Astrocyte (in vitro differentiated cells and primary cell): ENCODE measurements around the gene CPLX4. TPM values are rescaled to one million over a fixed set of nuclear protein-coding genes. Genes with fewer than 3 reads are reported as not detected.

Source experiments
- DNase-seq: peaks from one replicate; pipeline ENCODE4 v3.0.0-alpha.2; 2010; ENCODE audit warnings: low read depth
- FAIRE-seq: peaks from 2 replicates; lab custom pipeline; 2011; peaks lifted over from hg19 to GRCh38; lab: Jason Lieb, UNC
- H2AFZ ChIP-seq: 2 replicates; pipeline ENCODE4 v1.6.0; 2012; ENCODE audit warnings: low read depth, low read length, inconsistent platforms
- H3K27ac ChIP-seq: 2 replicates; pipeline ENCODE4 v1.5.1; 2011; ENCODE audit warnings: low read depth, low read length, inconsistent platforms
- H3K27me3 ChIP-seq: 2 replicates; pipeline ENCODE4 v1.6.0; 2011; ENCODE audit warnings: low read length, inconsistent platforms; ENCODE audit not compliant: insufficient read depth
- H3K36me3 ChIP-seq: 2 replicates; pipeline ENCODE4 v1.5.1; 2011; ENCODE audit warnings: low read length, inconsistent platforms; ENCODE audit not compliant: insufficient read depth
- H3K4me1 ChIP-seq: 2 replicates; pipeline ENCODE4 v1.5.1; 2011; ENCODE audit warnings: low read length, inconsistent platforms; ENCODE audit not compliant: insufficient read depth
- H3K4me2 ChIP-seq: 2 replicates; pipeline ENCODE4 v1.6.0; 2012; ENCODE audit warnings: low read length, inconsistent platforms
- H3K4me3 ChIP-seq: 2 replicates; pipeline ENCODE4 v1.5.1; 2011; ENCODE audit warnings: low read depth, mild to moderate bottlenecking, low read length, inconsistent platforms; ENCODE audit not compliant: insufficient read depth
- H3K79me2 ChIP-seq: 2 replicates; pipeline ENCODE4 v1.6.0; 2012; ENCODE audit warnings: mild to moderate bottlenecking, low read length, inconsistent platforms; ENCODE audit not compliant: insufficient read depth
- H3K9ac ChIP-seq: 2 replicates; pipeline ENCODE4 v1.6.0; 2012; ENCODE audit warnings: mild to moderate bottlenecking, low read length, inconsistent platforms
- H3K9me3 ChIP-seq: 2 replicates; pipeline ENCODE4 v1.5.1; 2012; ENCODE audit warnings: low read depth, mild to moderate bottlenecking, low read length, inconsistent platforms; ENCODE audit not compliant: insufficient read depth
- H4K20me1 ChIP-seq: 2 replicates; pipeline ENCODE4 v1.6.0; 2012; ENCODE audit warnings: low read length, inconsistent platforms; ENCODE audit not compliant: insufficient read depth
- H3K27ac Mint-ChIP-seq: one replicate; pipeline ENCODE4 v1.8.0; 2021; ENCODE audit warnings: mild to moderate bottlenecking, mixed read lengths; ENCODE audit not compliant: unreplicated experiment
- H3K27me3 Mint-ChIP-seq: one replicate; pipeline ENCODE4 v1.8.0; 2021; ENCODE audit warnings: low read depth, mixed read lengths; ENCODE audit not compliant: unreplicated experiment
- H3K36me3 Mint-ChIP-seq: one replicate; pipeline ENCODE4 v1.8.0; 2021; ENCODE audit warnings: low read depth, mixed read lengths; ENCODE audit not compliant: unreplicated experiment
- H3K4me1 Mint-ChIP-seq: one replicate; pipeline ENCODE4 v1.8.0; 2021; ENCODE audit warnings: low read depth, mixed read lengths; ENCODE audit not compliant: unreplicated experiment
- H3K4me3 Mint-ChIP-seq: one replicate; pipeline ENCODE4 v1.8.0; 2021; ENCODE audit warnings: mild to moderate bottlenecking, moderate library complexity, mixed read lengths; ENCODE audit not compliant: unreplicated experiment
- H3K9me3 Mint-ChIP-seq: one replicate; pipeline ENCODE4 v1.8.0; 2021; ENCODE audit warnings: mild to moderate bottlenecking, mixed read lengths; ENCODE audit not compliant: unreplicated experiment
- EZH2 ChIP-seq: IDR thresholded peaks from 2 replicates; pipeline ENCODE4 v1.6.1; 2012; ENCODE audit warnings: mild to moderate bottlenecking, low read length, inconsistent platforms; ENCODE audit not compliant: insufficient read depth
- total RNA-seq: library from RNA; stranded (reverse); gene quantifications from 2 replicates; pipeline ENCODE4 v1.2.1, GENCODE V29; 2021
- TF ChIP-seq, protein P1 (sequence below): IDR thresholded peaks from 2 replicates; pipeline ENCODE4 v1.5.1; 2011; ENCODE audit warnings: low read depth, mild to moderate bottlenecking, inconsistent platforms, low read length, moderate library complexity; ENCODE audit not compliant: insufficient read depth

The CPLX4 gene
- total RNA-seq, 1 donor from 2014 or later = not detected

DNA sequence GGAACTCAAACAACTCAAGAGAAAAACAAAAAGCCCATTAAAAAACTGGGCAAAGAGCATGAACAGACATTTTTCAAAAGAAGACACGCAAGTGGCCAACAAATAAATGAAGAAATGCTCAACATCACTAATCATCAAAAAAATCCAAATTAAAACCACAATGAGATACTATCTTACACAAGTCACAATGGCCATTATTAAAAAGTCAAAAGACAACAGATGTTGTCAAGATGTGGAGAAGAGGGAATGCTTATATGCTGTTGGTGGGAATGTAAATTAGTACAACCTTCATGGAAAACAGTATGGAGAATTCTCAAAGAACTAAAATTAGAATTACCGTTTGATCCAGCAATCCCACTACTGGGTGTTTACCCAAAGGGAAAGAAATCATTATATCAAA, 25.5 kb upstream of the CPLX4 start:
- H3K4me2 ChIP-seq = no peak overlapping the region
- Mint-ChIP-seq H3K9me3 (peaks cover 5% of the 10 kb centered on the region), H3K27me3 (no peaks in the 10 kb centered on the region), H3K4me3 (no peak overlapping the region), H3K4me1 (no peaks in the 10 kb centered on the region), H3K27ac (no peak overlapping the region), H3K36me3 (peaks cover 51% of the 10 kb centered on the region)
- H3K36me3 ChIP-seq = peaks cover 41% of the 10 kb centered on the region
- H4K20me1 ChIP-seq = peaks cover 66% of the 10 kb centered on the region
- H3K27ac ChIP-seq = no peak overlapping the region
- H3K4me1 ChIP-seq = no peaks in the 10 kb centered on the region
- no peaks in the 10 kb centered on the region for H3K9me3 ChIP-seq
- no peak overlapping the region for H2AFZ ChIP-seq
- FAIRE-seq (no peak), DNase-seq (no peak)
- no peak overlapping the region for H3K4me3 ChIP-seq
- H3K79me2 ChIP-seq = peaks cover 74% of the 10 kb centered on the region
- H3K9ac ChIP-seq = no peak overlapping the region
- H3K27me3 ChIP-seq = no peaks in the 10 kb centered on the region
- TF ChIP-seq, protein P1, sequence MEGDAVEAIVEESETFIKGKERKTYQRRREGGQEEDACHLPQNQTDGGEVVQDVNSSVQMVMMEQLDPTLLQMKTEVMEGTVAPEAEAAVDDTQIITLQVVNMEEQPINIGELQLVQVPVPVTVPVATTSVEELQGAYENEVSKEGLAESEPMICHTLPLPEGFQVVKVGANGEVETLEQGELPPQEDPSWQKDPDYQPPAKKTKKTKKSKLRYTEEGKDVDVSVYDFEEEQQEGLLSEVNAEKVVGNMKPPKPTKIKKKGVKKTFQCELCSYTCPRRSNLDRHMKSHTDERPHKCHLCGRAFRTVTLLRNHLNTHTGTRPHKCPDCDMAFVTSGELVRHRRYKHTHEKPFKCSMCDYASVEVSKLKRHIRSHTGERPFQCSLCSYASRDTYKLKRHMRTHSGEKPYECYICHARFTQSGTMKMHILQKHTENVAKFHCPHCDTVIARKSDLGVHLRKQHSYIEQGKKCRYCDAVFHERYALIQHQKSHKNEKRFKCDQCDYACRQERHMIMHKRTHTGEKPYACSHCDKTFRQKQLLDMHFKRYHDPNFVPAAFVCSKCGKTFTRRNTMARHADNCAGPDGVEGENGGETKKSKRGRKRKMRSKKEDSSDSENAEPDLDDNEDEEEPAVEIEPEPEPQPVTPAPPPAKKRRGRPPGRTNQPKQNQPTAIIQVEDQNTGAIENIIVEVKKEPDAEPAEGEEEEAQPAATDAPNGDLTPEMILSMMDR = no peak
- no peak for TF ChIP-seq EZH2

DNA sequence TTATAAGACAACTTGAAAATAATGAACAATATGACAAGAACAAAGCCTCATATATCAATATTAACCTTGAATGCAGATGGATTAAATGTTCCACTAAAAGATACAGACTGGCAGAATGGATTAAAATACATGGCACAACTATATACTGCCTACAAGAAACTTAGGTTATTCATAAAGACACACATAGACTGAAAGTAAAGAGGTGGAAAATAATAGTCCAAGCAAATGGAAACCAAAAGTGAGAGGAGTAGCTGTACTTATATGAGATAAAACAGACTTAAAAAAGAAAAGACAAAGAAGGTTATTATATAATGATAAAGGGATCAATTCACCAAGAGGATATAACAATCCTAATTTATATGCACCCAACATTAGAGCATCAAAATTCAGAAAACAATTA, 22.4 kb upstream of the CPLX4 start:
- Mint-ChIP-seq H3K36me3 (peaks cover 58% of the 10 kb centered on the region), H3K27me3 (no peaks in the 10 kb centered on the region), H3K9me3 (peaks cover 5% of the 10 kb centered on the region), H3K4me3 (no peak overlapping the region), H3K4me1 (no peaks in the 10 kb centered on the region), H3K27ac (no peak overlapping the region)
- TF ChIP-seq, protein P1 = no peak
- no peak for TF ChIP-seq EZH2
- Histone ChIP-seq H3K4me1 (no peaks in the 10 kb centered on the region), H3K9ac (no peak overlapping the region), H3K27me3 (no peaks in the 10 kb centered on the region), H3K4me2 (no peak overlapping the region), H3K9me3 (no peaks in the 10 kb centered on the region), H3K79me2 (peaks cover 77% of the 10 kb centered on the region), H3K4me3 (no peak overlapping the region), H4K20me1 (peaks cover 83% of the 10 kb centered on the region), H2AFZ (no peak overlapping the region), H3K36me3 (peaks cover 44% of the 10 kb centered on the region), H3K27ac (no peak overlapping the region)
- DNase-seq (no peak), FAIRE-seq (no peak)

DNA sequence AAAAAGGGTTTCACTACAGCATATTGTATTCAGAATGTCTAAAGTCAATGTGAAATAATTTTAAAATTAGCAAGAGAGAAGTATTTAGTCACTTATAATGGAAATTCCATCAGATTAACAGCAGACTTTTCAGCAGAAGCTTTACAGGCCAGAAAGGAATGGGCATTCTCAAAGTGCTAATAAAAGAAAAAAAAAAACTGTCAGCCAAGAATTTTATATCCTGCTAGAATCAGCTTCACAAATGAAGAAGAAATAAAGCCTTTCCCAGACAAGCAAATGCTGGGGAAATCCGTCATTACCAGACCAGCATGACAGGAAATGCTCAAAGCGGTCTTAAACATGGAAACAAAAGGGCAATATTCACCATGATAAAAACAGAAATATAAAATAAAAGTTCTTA, 21.9 kb upstream of the CPLX4 start:
- Histone ChIP-seq H3K27me3 (no peaks in the 10 kb centered on the region), H4K20me1 (peaks cover 83% of the 10 kb centered on the region), H3K4me1 (no peaks in the 10 kb centered on the region), H3K27ac (no peak overlapping the region), H3K36me3 (peaks cover 44% of the 10 kb centered on the region), H3K79me2 (peaks cover 72% of the 10 kb centered on the region), H3K4me3 (no peak overlapping the region), H3K9me3 (no peaks in the 10 kb centered on the region), H2AFZ (no peak overlapping the region), H3K9ac (no peak overlapping the region), H3K4me2 (no peak overlapping the region)
- FAIRE-seq (no peak), DNase-seq (no peak)
- Mint-ChIP-seq H3K27me3 (no peaks in the 10 kb centered on the region), H3K9me3 (peaks cover 2% of the 10 kb centered on the region), H3K36me3 (peaks cover 56% of the 10 kb centered on the region), H3K27ac (no peak overlapping the region), H3K4me1 (no peaks in the 10 kb centered on the region), H3K4me3 (no peak overlapping the region)
- TF ChIP-seq, protein P1 = no peak
- TF ChIP-seq EZH2 = no peak
